ENCODE measurements around the gene JMY. TPM values are rescaled to one million over a fixed set of nuclear protein-coding genes. Genes with fewer than 3 reads are reported as not detected.

JMY gene
- total RNA-seq, 4 donors from 2014 or later, result 33.2 to 64.2 (median 43.2) TPM

DNA sequence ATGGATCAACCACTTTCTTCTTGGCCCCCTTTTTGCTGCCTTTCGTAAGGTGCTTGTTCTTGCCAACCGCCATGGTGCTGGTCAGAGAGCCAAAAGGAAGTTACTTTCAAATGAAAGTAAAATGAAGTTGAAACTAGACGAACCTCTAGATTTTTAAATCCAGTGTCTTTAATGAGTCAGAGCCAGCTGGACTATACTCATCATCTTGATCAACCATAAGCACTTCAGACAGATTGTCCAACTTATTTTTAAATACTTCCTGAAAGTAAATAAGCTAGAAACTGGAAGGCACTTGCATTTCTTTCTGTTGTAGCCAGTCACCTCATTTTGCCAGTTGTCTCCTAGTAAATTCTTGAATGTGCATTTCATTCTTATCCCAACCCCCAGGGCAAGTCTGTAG is 48.9 kb downstream of the JMY start:
- Histone ChIP-seq H3K9me3 (no peaks in the 10 kb centered on the region), H3K27me3 (no peaks in the 10 kb centered on the region), H3K36me3 (peaks cover 0 to 19% (median 3%) of the 10 kb centered on the region in 4 donors), H3K4me3 (no peak overlapping the region), H3K4me1 (peaks cover 0 to 13% (median 5%) of the 10 kb centered on the region in 4 donors), H3K27ac (replicated peaks in 1 of 4) (no peak overlapping the region)
- intact Hi-C loops (cut with DNase I), result no loop called here
- DNase-seq (ENCODE audit: extremely low spot score), result no peak
- 77% methylated on average over 3 of the region's 3 CpGs for WGBS
- TF ChIP-seq POLR2A (IDR thresholded peaks at IDR 0.05; ENCODE audit: low read depth), result no peak
- no peak for TF ChIP-seq POLR2AphosphoS5 (IDR thresholded peaks at IDR 0.05)
- TF ChIP-seq, protein P1, sequence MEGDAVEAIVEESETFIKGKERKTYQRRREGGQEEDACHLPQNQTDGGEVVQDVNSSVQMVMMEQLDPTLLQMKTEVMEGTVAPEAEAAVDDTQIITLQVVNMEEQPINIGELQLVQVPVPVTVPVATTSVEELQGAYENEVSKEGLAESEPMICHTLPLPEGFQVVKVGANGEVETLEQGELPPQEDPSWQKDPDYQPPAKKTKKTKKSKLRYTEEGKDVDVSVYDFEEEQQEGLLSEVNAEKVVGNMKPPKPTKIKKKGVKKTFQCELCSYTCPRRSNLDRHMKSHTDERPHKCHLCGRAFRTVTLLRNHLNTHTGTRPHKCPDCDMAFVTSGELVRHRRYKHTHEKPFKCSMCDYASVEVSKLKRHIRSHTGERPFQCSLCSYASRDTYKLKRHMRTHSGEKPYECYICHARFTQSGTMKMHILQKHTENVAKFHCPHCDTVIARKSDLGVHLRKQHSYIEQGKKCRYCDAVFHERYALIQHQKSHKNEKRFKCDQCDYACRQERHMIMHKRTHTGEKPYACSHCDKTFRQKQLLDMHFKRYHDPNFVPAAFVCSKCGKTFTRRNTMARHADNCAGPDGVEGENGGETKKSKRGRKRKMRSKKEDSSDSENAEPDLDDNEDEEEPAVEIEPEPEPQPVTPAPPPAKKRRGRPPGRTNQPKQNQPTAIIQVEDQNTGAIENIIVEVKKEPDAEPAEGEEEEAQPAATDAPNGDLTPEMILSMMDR (IDR thresholded peaks at IDR 0.05), result no peak
- no peak for TF ChIP-seq EP300 (IDR thresholded peaks at IDR 0.05)

DNA sequence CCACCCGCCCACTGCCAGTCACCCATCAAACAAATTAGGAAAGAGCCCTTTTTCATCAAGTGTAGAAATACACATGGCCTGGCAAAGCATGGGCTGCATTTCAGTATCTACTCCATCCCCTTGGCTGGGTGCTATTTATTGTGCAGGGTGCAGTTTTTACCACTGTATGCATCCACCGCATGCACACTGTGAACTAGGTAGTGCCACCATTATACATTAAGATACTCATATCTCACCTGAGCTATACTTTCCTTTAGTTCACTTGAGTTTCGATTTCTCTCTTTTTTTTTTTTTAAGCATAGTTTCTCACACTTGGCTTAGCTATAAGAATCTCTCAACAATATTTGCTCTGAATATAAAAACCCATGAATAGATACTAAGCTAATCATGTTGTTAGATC is 49.4 kb downstream of the JMY start:
- Histone ChIP-seq H3K36me3 (peaks cover 0 to 19% (median 3%) of the 10 kb centered on the region in 4 donors), H3K9me3 (no peaks in the 10 kb centered on the region), H3K4me3 (no peak overlapping the region), H3K27ac (replicated peaks in 1 of 4) (no peak overlapping the region), H3K4me1 (peaks cover 0 to 13% (median 5%) of the 10 kb centered on the region in 4 donors), H3K27me3 (no peaks in the 10 kb centered on the region)
- no peak for DNase-seq (ENCODE audit: extremely low spot score)
- TF ChIP-seq POLR2AphosphoS5 (IDR thresholded peaks at IDR 0.05) (no peak), POLR2A (IDR thresholded peaks at IDR 0.05; ENCODE audit: low read depth) (no peak)
- intact Hi-C loops (cut with DNase I), result no loop called here
- WGBS, result 95% methylated on average over 3 of the region's 3 CpGs

DNA sequence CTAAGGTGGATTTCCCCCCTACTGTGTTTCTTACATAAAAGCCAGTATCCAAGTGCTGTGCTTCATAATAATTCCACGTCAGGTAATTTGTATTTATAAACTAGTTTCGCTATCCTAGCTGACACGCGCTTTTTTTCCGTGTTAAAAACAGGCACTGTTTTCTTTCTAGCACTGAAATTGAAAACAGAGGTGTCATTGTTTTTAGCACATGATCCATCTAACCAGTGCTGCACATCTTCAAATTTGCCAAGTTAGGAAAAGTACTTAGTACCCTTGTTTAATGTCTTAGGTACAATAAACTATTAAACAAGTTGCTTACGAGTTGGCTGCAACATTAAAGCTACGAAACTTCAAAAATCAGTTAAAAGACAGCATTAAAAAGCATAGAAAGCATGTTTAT is 49.9 kb downstream of the JMY start:
- Histone ChIP-seq H3K36me3 (peaks cover 0 to 22% (median 8%) of the 10 kb centered on the region in 4 donors), H3K27ac (replicated peaks in 1 of 4) (no peak overlapping the region), H3K27me3 (no peaks in the 10 kb centered on the region), H3K9me3 (no peaks in the 10 kb centered on the region), H3K4me1 (peaks cover 0 to 13% (median 5%) of the 10 kb centered on the region in 4 donors), H3K4me3 (no peak overlapping the region)
- 84% methylated on average over 7 of the region's 7 CpGs for WGBS
- DNase-seq (ENCODE audit: extremely low spot score), result no peak
- no peak for TF ChIP-seq POLR2A (IDR thresholded peaks at IDR 0.05; ENCODE audit: low read depth)
- TF ChIP-seq, protein P1 (IDR thresholded peaks at IDR 0.05), result no peak
- no peak for TF ChIP-seq EP300 (IDR thresholded peaks at IDR 0.05)
- TF ChIP-seq POLR2AphosphoS5 (IDR thresholded peaks at IDR 0.05), result no peak
- intact Hi-C loops (cut with DNase I), result no loop called here

GRCh38 chr5:79287380-79287779 is 51.4 kb downstream of the JMY start:
- Histone ChIP-seq H3K36me3 (peaks cover 0 to 31% (median 23%) of the 10 kb centered on the region in 4 donors), H3K27me3 (no peaks in the 10 kb centered on the region), H3K27ac (replicated peaks in 1 of 4) (no peak overlapping the region), H3K4me3 (no peak overlapping the region), H3K9me3 (no peaks in the 10 kb centered on the region), H3K4me1 (peaks cover 0 to 13% (median 5%) of the 10 kb centered on the region in 4 donors)
- intact Hi-C loops (cut with DNase I), result no loop called here
- DNase-seq (ENCODE audit: extremely low spot score), result no peak
- WGBS, result 93% methylated on average over 4 of the region's 4 CpGs
- TF ChIP-seq EP300 (IDR thresholded peaks at IDR 0.05), result no peak
- no peak for TF ChIP-seq POLR2A (IDR thresholded peaks at IDR 0.05; ENCODE audit: low read depth)
- TF ChIP-seq POLR2AphosphoS5 (IDR thresholded peaks at IDR 0.05), result no peak
- TF ChIP-seq, protein P1 (IDR thresholded peaks at IDR 0.05), result no peak

GRCh38 chr5:79287907-79288306 is 52.0 kb downstream of the JMY start:
- no peak for DNase-seq (ENCODE audit: extremely low spot score)
- no peak overlapping the region for H3K4me3 ChIP-seq
- H3K4me1 ChIP-seq, result peaks cover 0 to 13% (median 5%) of the 10 kb centered on the region in 4 donors
- no peaks in the 10 kb centered on the region for H3K9me3 ChIP-seq
- no peak for TF ChIP-seq POLR2A (IDR thresholded peaks at IDR 0.05; ENCODE audit: low read depth)
- no peak for TF ChIP-seq POLR2AphosphoS5 (IDR thresholded peaks at IDR 0.05)
- TF ChIP-seq EP300 (IDR thresholded peaks at IDR 0.05), result no peak
- TF ChIP-seq, protein P1 (IDR thresholded peaks at IDR 0.05), result no peak
- H3K27me3 ChIP-seq, result no peaks in the 10 kb centered on the region
- H3K27ac ChIP-seq (replicated peaks in 1 of 4), result no peak overlapping the region
- intact Hi-C loops (cut with DNase I), result no loop called here
- 63% methylated on average over 1 of the region's 1 CpG for WGBS
- peaks cover 0 to 34% (median 24%) of the 10 kb centered on the region in 4 donors for H3K36me3 ChIP-seq

All from esophagus muscularis mucosa (tissue), 4 donors.